BLaER1 (cell line): Measurements from ENCODE around the gene APPL1.
"Not testable (repeated sequence)": the region's sequence is repeated elsewhere in the genome, so short reads cannot be mapped to it uniquely, and the experiment has no call there.

Experiments
- H3K27ac ChIP-seq: shearing (Covaris generic); formaldehyde crosslinking; 2 replicates; pipeline ENCODE4 v1.8.1; 2022
- H3K27me3 ChIP-seq: shearing (Covaris generic); formaldehyde crosslinking; 2 replicates; pipeline ENCODE4 v1.8.1; 2022
- H3K36me3 ChIP-seq: shearing (Covaris generic); formaldehyde crosslinking; 2 replicates; pipeline ENCODE4 v1.8.1; 2022
- H3K4me1 ChIP-seq: shearing (Covaris generic); formaldehyde crosslinking; 2 replicates; pipeline ENCODE4 v1.8.1; 2022
- H3K4me2 ChIP-seq: shearing (Covaris generic); formaldehyde crosslinking; 2 replicates; pipeline ENCODE4 v1.8.1; 2022
- H3K4me3 ChIP-seq: shearing (Covaris generic); formaldehyde crosslinking; 2 replicates; pipeline ENCODE4 v1.8.1; 2022
- H3K9ac ChIP-seq: shearing (Covaris generic); formaldehyde crosslinking; 2 replicates; pipeline ENCODE4 v1.8.1; 2022
- H3K9me3 ChIP-seq: shearing (Covaris generic); formaldehyde crosslinking; 2 replicates; pipeline ENCODE4 v1.8.1; 2022
- H4K20me1 ChIP-seq: shearing (Covaris generic); formaldehyde crosslinking; 2 replicates; pipeline ENCODE4 v1.8.1; 2022
- Cebpa-rat ChIP-seq: shearing (Covaris generic); IDR thresholded peaks from 2 replicates; pipeline ENCODE4 v1.8.1; 2022

APPL1 gene

DNA sequence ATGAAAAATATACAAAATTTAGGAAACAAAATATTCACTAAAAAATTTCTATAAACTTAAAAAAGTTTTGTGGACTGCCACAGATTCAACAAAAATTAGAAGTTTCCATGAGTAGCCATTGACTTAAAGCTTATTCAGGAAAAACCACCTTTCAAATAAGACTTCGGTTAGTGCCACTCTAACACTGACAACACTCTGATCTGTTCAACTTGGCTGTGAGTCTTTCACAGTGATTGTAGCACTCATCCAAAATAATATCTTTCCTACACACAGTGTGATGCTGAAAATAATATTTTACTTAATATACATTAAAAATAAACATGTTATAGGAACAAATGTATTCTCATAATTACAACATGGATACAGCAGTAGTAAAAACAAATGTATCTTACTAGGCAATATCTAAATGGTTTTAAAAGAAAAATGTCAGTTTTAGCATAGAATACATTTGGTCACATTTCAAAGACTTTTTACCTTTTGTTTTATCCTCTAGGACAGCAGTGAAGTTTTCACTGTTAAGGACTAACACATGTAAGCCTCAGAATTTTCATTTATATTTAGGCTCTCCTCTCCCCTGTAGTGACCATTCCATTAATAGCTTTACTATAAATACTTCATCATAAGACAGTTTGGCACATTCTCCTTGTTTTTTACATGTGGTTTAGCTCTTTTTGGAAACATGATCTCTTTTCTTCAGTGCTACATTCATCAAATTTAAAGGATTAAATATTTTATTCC, 64.8 kb downstream of the APPL1 start, which contains the start of gene ASB14:
ASB14 (minus strand) TSS at position 527 of the 738 bp plus-strand sequence. CDS start 652 bp downstream, outside the sequence.
- TF ChIP-seq Cebpa-rat: no peak
- Histone ChIP-seq H3K4me1 (peaks cover 17% of the 10 kb centered on the region), H3K9me3 (no peaks in the 10 kb centered on the region), H3K27ac (no peak within 1 kb of the TSS), H3K9ac (no peak within 1 kb of the TSS), H3K36me3 (no peaks in the 10 kb centered on the region), H4K20me1 (no peaks in the 10 kb centered on the region), H3K4me3 (no peak within 1 kb of the TSS), H3K4me2 (no peak within 1 kb of the TSS), H3K27me3 (no peaks in the 10 kb centered on the region)

DNA sequence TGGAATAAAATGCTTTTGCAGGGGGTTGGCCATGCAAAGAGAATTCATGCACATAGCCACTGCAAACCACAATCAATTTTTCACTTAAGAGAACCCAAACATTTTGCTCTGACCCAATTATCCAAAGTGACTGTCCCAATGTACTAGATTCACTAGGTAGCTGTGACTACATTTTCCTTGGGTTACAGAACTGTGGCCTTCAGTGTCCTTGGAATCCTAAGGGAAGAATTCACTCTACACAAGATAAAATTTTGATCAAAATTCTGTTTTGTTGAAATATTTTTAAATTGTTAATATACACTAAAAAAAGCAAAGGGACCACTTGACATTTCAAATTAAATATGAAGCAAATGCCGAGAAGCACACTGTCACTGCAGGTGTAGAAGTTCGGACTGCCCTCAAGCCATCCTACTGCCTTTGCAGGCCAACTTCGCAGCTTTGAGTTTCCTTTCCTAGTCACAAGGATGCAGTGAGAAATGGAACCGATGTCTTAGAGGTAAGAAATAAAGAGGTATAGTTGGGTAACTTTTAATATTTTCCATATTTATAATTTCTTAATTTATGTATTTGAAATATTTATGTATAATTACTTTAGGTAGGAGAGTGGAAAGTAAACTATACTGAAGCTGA, 65.5 kb downstream of the APPL1 start:
- Histone ChIP-seq H3K9me3 (no peaks in the 10 kb centered on the region), H3K4me1 (peaks cover 13% of the 10 kb centered on the region), H3K4me2 (no peak overlapping the region), H3K9ac (no peak overlapping the region), H3K36me3 (no peaks in the 10 kb centered on the region), H4K20me1 (no peaks in the 10 kb centered on the region), H3K27me3 (no peaks in the 10 kb centered on the region), H3K4me3 (no peak overlapping the region), H3K27ac (no peak overlapping the region)
- TF ChIP-seq Cebpa-rat: no peak

GRCh38 chr3:57298041-57298440, 70.5 kb downstream of the APPL1 start:
- Histone ChIP-seq H3K4me1 (no peaks in the 10 kb centered on the region), H4K20me1 (no peaks in the 10 kb centered on the region), H3K4me3 (no peak overlapping the region), H3K36me3 (no peaks in the 10 kb centered on the region), H3K4me2 (no peak overlapping the region), H3K27me3 (no peaks in the 10 kb centered on the region), H3K9ac (no peak overlapping the region), H3K9me3 (no peaks in the 10 kb centered on the region), H3K27ac (no peak overlapping the region)
- no peak for TF ChIP-seq Cebpa-rat

DNA sequence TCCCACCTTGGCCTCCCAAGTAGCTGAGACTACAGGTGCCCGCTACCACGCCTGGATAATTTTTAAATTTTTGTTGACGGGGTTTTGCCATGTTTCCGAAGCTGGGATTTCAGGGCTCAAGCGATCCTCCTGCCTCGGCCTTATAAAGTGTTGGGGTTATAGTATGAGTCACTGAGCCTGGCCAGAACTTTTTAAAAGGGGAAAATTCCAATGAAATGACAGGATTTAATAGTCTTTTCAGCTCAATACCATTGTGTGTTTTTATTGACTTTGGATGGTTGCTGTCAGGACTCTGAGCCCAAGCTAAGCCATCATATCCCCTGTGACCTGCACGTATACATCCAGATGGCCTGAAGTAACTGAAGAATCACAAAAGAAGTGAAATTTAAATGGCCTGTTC, 76.0 kb downstream of the APPL1 start:
- H3K27me3 ChIP-seq, H3K9me3 ChIP-seq, H3K36me3 ChIP-seq, H3K4me2 ChIP-seq, H4K20me1 ChIP-seq, H3K27ac ChIP-seq, H3K4me1 ChIP-seq, H3K4me3 ChIP-seq, H3K9ac ChIP-seq: not testable (repeated sequence)

- Histone ChIP-seq H3K4me2 (no peak overlapping the region), H3K27me3 (no peaks in the 10 kb centered on the region), H4K20me1 (no peaks in the 10 kb centered on the region), H3K9me3 (no peaks in the 10 kb centered on the region), H3K4me3 (no peak overlapping the region), H3K4me1 (peaks cover 5% of the 10 kb centered on the region; the same call in 1 of the 2 replicates), H3K9ac (no peak overlapping the region), H3K36me3 (no peaks in the 10 kb centered on the region), H3K27ac (no peak overlapping the region)
- no peak for TF ChIP-seq Cebpa-rat
These were observed 82.3 kb downstream of the APPL1 start for GRCh38 chr3:57309769-57310360.

- no peak overlapping the region for H3K9ac ChIP-seq
- no peak overlapping the region for H3K27ac ChIP-seq
- H3K36me3 ChIP-seq: no peaks in the 10 kb centered on the region
- no peaks in the 10 kb centered on the region for H3K27me3 ChIP-seq
- H3K9me3 ChIP-seq: 0 out of 2 replicates have a peak, but pooled peaks cover 2% of the 10 kb centered on the region
- H3K4me3 ChIP-seq: no peak overlapping the region
- H4K20me1 ChIP-seq: no peaks in the 10 kb centered on the region
- H3K4me2 ChIP-seq: no peak overlapping the region
- no peak for TF ChIP-seq Cebpa-rat
- H3K4me1 ChIP-seq: peaks cover 5% of the 10 kb centered on the region; the same call in 1 of the 2 replicates
These were observed 86.7 kb downstream of the APPL1 start for GRCh38 chr3:57314204-57314603.
